Mesendoderm (in vitro differentiated cells): ENCODE measurements around the gene NT5C1B.

ENCODE experiments used
- DNase-seq: peaks from one replicate; pipeline ENCODE4 v3.0.0; 2013
- H2AK5ac ChIP-seq: 2 replicates; pipeline ENCODE4 v1.6.1; 2013; ENCODE audit warnings: low read length, inconsistent platforms
- H2BK120ac ChIP-seq: 2 replicates; pipeline ENCODE4 v1.6.1; 2013; ENCODE audit warnings: low read depth, mild to moderate bottlenecking, low read length, moderate library complexity, mixed read lengths
- H2BK15ac ChIP-seq: replicated peaks from 2 replicates; pipeline ENCODE4 v1.6.1; 2013; ENCODE audit warnings: low read depth, mild to moderate bottlenecking, moderate library complexity
- H2BK5ac ChIP-seq: 2 replicates; pipeline ENCODE4 v1.6.1; 2013; ENCODE audit warnings: low read length, inconsistent platforms
- H3K18ac ChIP-seq: 2 replicates; pipeline ENCODE4 v1.6.1; 2013; ENCODE audit warnings: mild to moderate bottlenecking, low read length, mixed read lengths
- H3K23ac ChIP-seq: one replicate; pipeline ENCODE4 v1.6.1; 2013; ENCODE audit warnings: low read length
- H3K27ac ChIP-seq: 2 replicates; pipeline ENCODE4 v1.5.1; 2013; ENCODE audit warnings: low read depth, mild to moderate bottlenecking, inconsistent platforms, low read length, moderate library complexity
- H3K27me3 ChIP-seq: 2 replicates; pipeline ENCODE4 v1.6.1; 2013; ENCODE audit warnings: low read length, control low read depth, mild to moderate bottlenecking, inconsistent platforms; ENCODE audit not compliant: insufficient read depth, poor library complexity
- H3K36me3 ChIP-seq: 2 replicates; pipeline ENCODE4 v1.6.1; 2013; ENCODE audit warnings: low read length, inconsistent platforms; ENCODE audit not compliant: control insufficient read depth, insufficient read depth
- H3K4ac ChIP-seq: one replicate; pipeline ENCODE4 v1.6.1; 2013; ENCODE audit warnings: low read depth, mild to moderate bottlenecking, low read length, moderate library complexity
- H3K4me1 ChIP-seq: 2 replicates; pipeline ENCODE4 v1.6.1; 2013; ENCODE audit warnings: low read depth, low read length, inconsistent platforms; ENCODE audit not compliant: control insufficient read depth
- H3K4me2 ChIP-seq: 2 replicates; pipeline ENCODE4 v1.6.1; 2013; ENCODE audit warnings: low read length
- H3K4me3 ChIP-seq: 2 replicates; pipeline ENCODE4 v1.5.1; 2013; ENCODE audit warnings: mild to moderate bottlenecking, low read length
- H3K56ac ChIP-seq: one replicate; pipeline ENCODE4 v1.6.1; 2013; ENCODE audit warnings: low read length
- H3K79me1 ChIP-seq: 2 replicates; pipeline ENCODE4 v1.6.1; 2013; ENCODE audit warnings: low read length, inconsistent platforms
- H3K79me2 ChIP-seq: 2 replicates; pipeline ENCODE4 v1.6.1; 2013; ENCODE audit warnings: mild to moderate bottlenecking, low read length; ENCODE audit not compliant: control insufficient read depth, insufficient read depth
- H3K9ac ChIP-seq: 2 replicates; pipeline ENCODE4 v1.6.1; 2013; ENCODE audit warnings: low read length, inconsistent platforms
- H4K5ac ChIP-seq: one replicate; pipeline ENCODE4 v1.6.1; 2013; ENCODE audit warnings: low read length
- H4K8ac ChIP-seq: one replicate; pipeline ENCODE4 v1.6.1; 2013; ENCODE audit warnings: low read depth, mild to moderate bottlenecking, control low read depth, low read length, moderate library complexity
- whole genome bisulfite sequencing: extraction: QIAGEN DNeasy Blood & Tissue Kit; methylation state at CpG from one replicate; pipeline ENCODE4 v1.1.7; 2013; ENCODE audit warnings: low lambda C conversion rate, missing lambda C conversion rate; ENCODE audit not compliant: insufficient coverage; ENCODE audit errors: extremely low coverage; 5-methylcytosine and 5-hydroxymethylcytosine counted together

Gene NT5C1B

GRCh38 chr2:18536697-18537096 is 52.7 kb downstream of the NT5C1B start:
- Histone ChIP-seq H2BK15ac (no peak overlapping the region), H3K9ac (no peak overlapping the region), H4K8ac (no peak overlapping the region), H2BK120ac (no peak overlapping the region), H3K23ac (no peak overlapping the region), H3K4me3 (no peak overlapping the region), H3K79me2 (no peaks in the 10 kb centered on the region), H3K36me3 (no peaks in the 10 kb centered on the region), H3K4ac (no peak overlapping the region), H3K4me2 (no peak overlapping the region), H3K27ac (no peak overlapping the region), H3K4me1 (no peaks in the 10 kb centered on the region), H4K5ac (no peak overlapping the region), H3K18ac (no peak overlapping the region), H3K56ac (no peak overlapping the region), H3K79me1 (no peaks in the 10 kb centered on the region), H2AK5ac (no peak overlapping the region), H3K27me3 (no peaks in the 10 kb centered on the region), H2BK5ac (no peak overlapping the region)
- WGBS = no CpG with 5 or more reads among the region's 1 CpG
- no peak for DNase-seq

- no peak overlapping the region for H2AK5ac ChIP-seq
- H4K8ac ChIP-seq = no peak overlapping the region
- H3K4ac ChIP-seq = no peak overlapping the region
- no peaks in the 10 kb centered on the region for H3K79me2 ChIP-seq
- H3K27me3 ChIP-seq = no peaks in the 10 kb centered on the region
- H2BK15ac ChIP-seq = no peak overlapping the region
- no peak overlapping the region for H2BK5ac ChIP-seq
- H3K79me1 ChIP-seq = no peaks in the 10 kb centered on the region
- no peak overlapping the region for H4K5ac ChIP-seq
- no peak overlapping the region for H3K56ac ChIP-seq
- no CpG with 5 or more reads among the region's 7 CpGs for WGBS
- no peak overlapping the region for H3K23ac ChIP-seq
- no peaks in the 10 kb centered on the region for H3K36me3 ChIP-seq
- no peaks in the 10 kb centered on the region for H3K4me1 ChIP-seq
- no peak overlapping the region for H3K9ac ChIP-seq
- no peak overlapping the region for H3K18ac ChIP-seq
- H3K27ac ChIP-seq = no peak overlapping the region
- no peak overlapping the region for H3K4me3 ChIP-seq
- no peak for DNase-seq
- no peak overlapping the region for H3K4me2 ChIP-seq
- H2BK120ac ChIP-seq = no peak overlapping the region
Observed at GRCh38 chr2:18536100-18536499, 53.3 kb downstream of the NT5C1B start.

- Histone ChIP-seq H2AK5ac (no peak overlapping the region), H3K4me3 (no peak overlapping the region), H3K18ac (no peak overlapping the region), H3K79me1 (no peaks in the 10 kb centered on the region), H3K4me1 (no peaks in the 10 kb centered on the region), H4K5ac (no peak overlapping the region), H3K23ac (no peak overlapping the region), H3K79me2 (no peaks in the 10 kb centered on the region), H3K27ac (no peak overlapping the region), H3K27me3 (no peaks in the 10 kb centered on the region), H4K8ac (no peak overlapping the region), H2BK120ac (no peak overlapping the region), H3K4ac (no peak overlapping the region), H3K4me2 (no peak overlapping the region), H2BK5ac (no peak overlapping the region), H3K36me3 (no peaks in the 10 kb centered on the region), H3K56ac (no peak overlapping the region), H3K9ac (no peak overlapping the region), H2BK15ac (no peak overlapping the region)
- WGBS = no CpG with 5 or more reads among the region's 1 CpG
- DNase-seq = no peak
Observed at GRCh38 chr2:18531194-18531593, 58.2 kb downstream of the NT5C1B start.

- Histone ChIP-seq H3K4ac (no peak overlapping the region), H3K36me3 (no peaks in the 10 kb centered on the region), H3K9ac (no peak overlapping the region), H3K56ac (no peak overlapping the region), H3K18ac (no peak overlapping the region), H2AK5ac (no peak overlapping the region), H3K27me3 (no peaks in the 10 kb centered on the region), H3K4me1 (no peaks in the 10 kb centered on the region), H3K4me2 (no peak overlapping the region), H3K23ac (no peak overlapping the region), H3K4me3 (no peak overlapping the region), H4K8ac (no peak overlapping the region), H2BK5ac (no peak overlapping the region), H3K27ac (no peak overlapping the region), H2BK120ac (no peak overlapping the region), H2BK15ac (no peak overlapping the region), H3K79me2 (no peaks in the 10 kb centered on the region), H4K5ac (no peak overlapping the region), H3K79me1 (no peaks in the 10 kb centered on the region)
- WGBS = no CpG with 5 or more reads among the region's 4 CpGs
- DNase-seq = no peak
Observed at GRCh38 chr2:18527822-18528221, 61.5 kb downstream of the NT5C1B start.

GRCh38 chr2:18527326-18527725 is 62.0 kb downstream of the NT5C1B start:
- Histone ChIP-seq H3K56ac (no peak overlapping the region), H3K79me2 (no peaks in the 10 kb centered on the region), H3K23ac (no peak overlapping the region), H3K27me3 (no peaks in the 10 kb centered on the region), H2BK120ac (no peak overlapping the region), H4K8ac (no peak overlapping the region), H3K9ac (no peak overlapping the region), H2AK5ac (no peak overlapping the region), H3K27ac (no peak overlapping the region), H3K4ac (no peak overlapping the region), H3K4me1 (no peaks in the 10 kb centered on the region), H2BK15ac (no peak overlapping the region), H3K4me2 (no peak overlapping the region), H3K79me1 (no peaks in the 10 kb centered on the region), H4K5ac (no peak overlapping the region), H3K4me3 (no peak overlapping the region), H3K18ac (no peak overlapping the region), H2BK5ac (no peak overlapping the region), H3K36me3 (no peaks in the 10 kb centered on the region)
- WGBS = no CpG with 5 or more reads among the region's 2 CpGs
- no peak for DNase-seq

- H3K23ac ChIP-seq = no peak overlapping the region
- no peak overlapping the region for H3K56ac ChIP-seq
- H2AK5ac ChIP-seq = no peak overlapping the region
- H4K5ac ChIP-seq = no peak overlapping the region
- H3K4ac ChIP-seq = no peak overlapping the region
- H3K18ac ChIP-seq = no peak overlapping the region
- no peak overlapping the region for H3K4me2 ChIP-seq
- H3K79me2 ChIP-seq = no peaks in the 10 kb centered on the region
- H3K9ac ChIP-seq = no peak overlapping the region
- no peak overlapping the region for H2BK5ac ChIP-seq
- no peaks in the 10 kb centered on the region for H3K36me3 ChIP-seq
- H3K27me3 ChIP-seq = no peaks in the 10 kb centered on the region
- no CpG with 5 or more reads among the region's 7 CpGs for WGBS
- DNase-seq = no peak
- H4K8ac ChIP-seq = no peak overlapping the region
- H2BK15ac ChIP-seq = no peak overlapping the region
- H3K4me3 ChIP-seq = no peak overlapping the region
- no peaks in the 10 kb centered on the region for H3K79me1 ChIP-seq
- H3K27ac ChIP-seq = no peak overlapping the region
- no peaks in the 10 kb centered on the region for H3K4me1 ChIP-seq
- H2BK120ac ChIP-seq = no peak overlapping the region
Observed at GRCh38 chr2:18526429-18526828, 62.9 kb downstream of the NT5C1B start.
